ENCODE measurements around the gene TSHR. TPM values are rescaled to one million over a fixed set of nuclear protein-coding genes. Genes with fewer than 3 reads are reported as not detected.
A peak's percentile ranks its signal among the peaks of the same experiment; 100 is the strongest.

Gene TSHR
- total and polyA plus RNA-seq, 2 of the 13 experiments (the other 11 are each of a cell fraction or from before 2014, with no cell fraction given): not detected

- TF ChIP-seq ZNF142 (CRISPR knock-in tag; IDR thresholded peaks at IDR 0.05): no peak
- TF ChIP-seq RXRA (CRISPR knock-in tag; IDR thresholded peaks at IDR 0.05): no peak
- peak; percentile 97 for TF ChIP-seq NR2C2 (CRISPR knock-in tag; IDR thresholded peaks at IDR 0.05; ENCODE audit: borderline replicate concordance)
- no peak for TF ChIP-seq ZNF274 (CRISPR knock-in tag; IDR thresholded peaks at IDR 0.05)
- TF ChIP-seq ZNF503 (CRISPR knock-in tag; IDR thresholded peaks at IDR 0.05): peak; percentile 32; the same call in 1 of the 2 replicates
- peak; percentile 77; the same call in 1 of the 2 replicates for TF ChIP-seq YEATS2 (CRISPR knock-in tag; IDR thresholded peaks at IDR 0.05; ENCODE audit: borderline replicate concordance)
- no peak for TF ChIP-seq ZNF598 (CRISPR knock-in tag; IDR thresholded peaks at IDR 0.05; ENCODE audit: borderline replicate concordance)
- TF ChIP-seq ATF7-NPFF (CRISPR knock-in tag; IDR thresholded peaks at IDR 0.05; ENCODE audit: low read depth): 0 out of 2 replicates have a peak, but pooled peaks have one; percentile 34
- TF ChIP-seq E2F5 (CRISPR knock-in tag; conservative IDR thresholded peaks at IDR 0.05): peak; percentile 97
- TF ChIP-seq AHDC1 (CRISPR knock-in tag; IDR thresholded peaks at IDR 0.05; ENCODE audit: borderline replicate concordance): no peak
- no peak for TF ChIP-seq CENPX (CRISPR knock-in tag; IDR thresholded peaks at IDR 0.05)
- no peak for TF ChIP-seq BRCA1 (CRISPR knock-in tag; IDR thresholded peaks at IDR 0.05)
- no peak for TF ChIP-seq ADNP (CRISPR knock-in tag; IDR thresholded peaks at IDR 0.05)
These were observed 13.9 kb upstream of the TSHR start, which contains the start of gene CEP128 (continued) for GRCh38 chr14:80941241-80942185.

All from HepG2 (cell line).